Measurements from ENCODE around the gene DRAM2.
A peak's percentile ranks its signal among the peaks of the same experiment; 100 is the strongest.

DRAM2 gene

GRCh38 chr1:111139956-111140679, at the start of gene DRAM2, which contains the start of gene CEPT1:
DRAM2 (minus strand) TSS chr1:111140093; CDS start chr1:111131554, 8,539 bp downstream.
CEPT1 (plus strand) TSS chr1:111140223; CDS start chr1:111147715, 7,492 bp downstream.
- H3K36me3 ChIP-seq (ENCODE audit: control insufficient read depth, insufficient read depth, low read length) = no peaks in the 10 kb centered on the region; the same call in 1 of the 2 replicates
- TF ChIP-seq, protein P1, sequence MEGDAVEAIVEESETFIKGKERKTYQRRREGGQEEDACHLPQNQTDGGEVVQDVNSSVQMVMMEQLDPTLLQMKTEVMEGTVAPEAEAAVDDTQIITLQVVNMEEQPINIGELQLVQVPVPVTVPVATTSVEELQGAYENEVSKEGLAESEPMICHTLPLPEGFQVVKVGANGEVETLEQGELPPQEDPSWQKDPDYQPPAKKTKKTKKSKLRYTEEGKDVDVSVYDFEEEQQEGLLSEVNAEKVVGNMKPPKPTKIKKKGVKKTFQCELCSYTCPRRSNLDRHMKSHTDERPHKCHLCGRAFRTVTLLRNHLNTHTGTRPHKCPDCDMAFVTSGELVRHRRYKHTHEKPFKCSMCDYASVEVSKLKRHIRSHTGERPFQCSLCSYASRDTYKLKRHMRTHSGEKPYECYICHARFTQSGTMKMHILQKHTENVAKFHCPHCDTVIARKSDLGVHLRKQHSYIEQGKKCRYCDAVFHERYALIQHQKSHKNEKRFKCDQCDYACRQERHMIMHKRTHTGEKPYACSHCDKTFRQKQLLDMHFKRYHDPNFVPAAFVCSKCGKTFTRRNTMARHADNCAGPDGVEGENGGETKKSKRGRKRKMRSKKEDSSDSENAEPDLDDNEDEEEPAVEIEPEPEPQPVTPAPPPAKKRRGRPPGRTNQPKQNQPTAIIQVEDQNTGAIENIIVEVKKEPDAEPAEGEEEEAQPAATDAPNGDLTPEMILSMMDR (IDR thresholded peaks at IDR 0.05; ENCODE audit: insufficient read depth, low read length, poor library complexity, severe bottlenecking) = no peak
- peak within 1 kb of the TSS; percentile 100 for H3K4me3 ChIP-seq (replicated peaks; ENCODE audit: low read depth, low read length)
- H3K27me3 ChIP-seq (replicated peaks; ENCODE audit: control insufficient read depth, insufficient read depth, low read length) = no peaks in the 10 kb centered on the region
- DNase-seq (ENCODE audit: extremely low read depth, insufficient read length) = peak; percentile 96

DNA sequence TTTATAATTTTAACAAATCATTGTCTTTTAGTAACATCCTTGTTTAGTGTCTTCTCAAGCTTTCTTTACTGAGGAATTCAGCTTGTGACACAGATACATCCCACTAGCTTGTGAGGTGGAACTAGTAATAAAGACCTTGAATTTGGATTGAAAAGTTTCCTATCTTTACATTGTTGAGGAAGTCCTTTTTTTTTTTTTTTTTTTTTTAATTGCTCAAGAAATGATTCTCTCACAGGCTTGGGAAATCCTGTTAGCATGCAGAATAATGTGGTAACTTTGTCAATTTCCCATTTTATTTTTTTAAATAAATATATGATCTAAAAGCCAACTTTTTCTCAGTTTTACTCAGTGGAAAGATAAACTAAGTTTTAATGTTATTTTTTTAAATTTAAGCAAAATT, 44.8 kb upstream of the DRAM2 start:
- Histone ChIP-seq H3K4me3 (replicated peaks; ENCODE audit: low read depth, low read length) (no peak overlapping the region), H3K27me3 (replicated peaks; ENCODE audit: control insufficient read depth, insufficient read depth, low read length) (no peaks in the 10 kb centered on the region), H3K36me3 (ENCODE audit: control insufficient read depth, insufficient read depth, low read length) (peaks cover 25% of the 10 kb centered on the region)
- TF ChIP-seq, protein P1 (IDR thresholded peaks at IDR 0.05; ENCODE audit: insufficient read depth, low read length, poor library complexity, severe bottlenecking) = no peak
- no peak for DNase-seq (ENCODE audit: extremely low read depth, insufficient read length)

DNA sequence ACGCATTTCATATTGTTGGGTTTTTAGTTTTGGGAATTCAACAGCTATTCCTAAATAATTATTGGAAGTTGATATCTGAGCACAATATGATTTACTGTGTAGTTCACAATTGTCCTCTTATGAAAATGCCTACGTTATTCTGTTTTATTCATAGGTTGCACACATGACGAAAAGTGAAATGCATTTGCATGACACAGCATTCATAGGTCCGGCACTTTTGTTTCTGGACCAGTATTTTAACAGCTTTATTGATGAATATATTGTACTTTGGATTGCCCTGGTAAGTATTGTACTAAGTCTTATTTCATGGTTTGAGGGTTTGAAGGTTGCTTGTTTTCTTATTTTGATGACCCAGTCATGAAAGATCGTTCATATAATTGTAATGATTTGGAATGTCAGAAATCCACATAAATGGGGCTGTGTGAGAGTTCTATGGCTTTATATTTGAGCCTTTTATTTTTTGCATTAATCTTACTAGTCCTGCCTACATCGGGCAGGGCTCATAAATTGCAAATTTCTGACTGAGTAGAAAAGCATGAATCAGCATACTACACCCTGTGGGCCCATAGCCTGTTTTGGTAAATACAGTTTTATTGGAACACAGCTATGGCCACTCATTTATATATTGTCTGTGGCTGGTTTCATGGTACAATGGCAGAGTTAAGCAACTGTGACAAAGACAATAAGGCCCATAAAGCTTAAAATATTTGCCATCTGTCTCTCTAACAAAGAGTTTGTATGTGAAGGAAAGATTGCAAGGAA, 43.6 kb upstream of the DRAM2 start:
- Histone ChIP-seq H3K4me3 (replicated peaks; ENCODE audit: low read depth, low read length) (no peak overlapping the region), H3K36me3 (ENCODE audit: control insufficient read depth, insufficient read depth, low read length) (peaks cover 21% of the 10 kb centered on the region), H3K27me3 (replicated peaks; ENCODE audit: control insufficient read depth, insufficient read depth, low read length) (no peaks in the 10 kb centered on the region)
- TF ChIP-seq, protein P1 (IDR thresholded peaks at IDR 0.05; ENCODE audit: insufficient read depth, low read length, poor library complexity, severe bottlenecking) = no peak
- no peak for DNase-seq (ENCODE audit: extremely low read depth, insufficient read length)

GRCh38 chr1:111182052-111182451, 42.2 kb upstream of the DRAM2 start:
- Histone ChIP-seq H3K27me3 (replicated peaks; ENCODE audit: control insufficient read depth, insufficient read depth, low read length) (no peaks in the 10 kb centered on the region), H3K36me3 (ENCODE audit: control insufficient read depth, insufficient read depth, low read length) (peaks cover 11% of the 10 kb centered on the region), H3K4me3 (replicated peaks; ENCODE audit: low read depth, low read length) (no peak overlapping the region)
- TF ChIP-seq, protein P1 (IDR thresholded peaks at IDR 0.05; ENCODE audit: insufficient read depth, low read length, poor library complexity, severe bottlenecking) = no peak
- DNase-seq (ENCODE audit: extremely low read depth, insufficient read length) = no peak

DNA sequence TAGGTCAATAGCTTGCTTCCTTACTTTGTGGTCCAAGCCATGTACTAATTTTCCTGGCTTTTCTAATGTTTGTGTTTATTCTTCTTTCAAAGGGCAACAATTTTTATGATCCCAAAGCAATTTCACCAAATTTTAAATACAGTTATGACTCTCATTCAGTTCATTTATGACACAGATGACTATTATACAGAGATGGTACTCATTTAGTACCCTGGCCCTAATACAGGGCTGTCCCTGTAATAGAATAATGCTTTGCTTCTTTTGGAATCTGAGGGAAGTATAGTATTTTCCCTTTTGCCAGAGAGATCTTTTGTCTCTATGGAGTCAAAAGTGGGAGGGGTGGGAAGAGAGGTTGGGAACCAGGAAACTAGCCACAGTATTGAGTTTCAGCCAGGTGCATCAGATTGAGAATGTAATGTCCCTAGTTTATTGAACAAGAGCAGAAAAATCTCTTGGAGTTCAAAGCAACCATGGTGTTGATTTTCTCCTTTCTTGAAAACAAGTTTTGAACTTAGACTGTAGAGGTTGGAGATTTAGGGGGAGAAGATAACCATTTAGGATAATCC, 40.2 kb upstream of the DRAM2 start:
- no peak for DNase-seq (ENCODE audit: extremely low read depth, insufficient read length)
- TF ChIP-seq, protein P1 (IDR thresholded peaks at IDR 0.05; ENCODE audit: insufficient read depth, low read length, poor library complexity, severe bottlenecking) = no peak
- Histone ChIP-seq H3K27me3 (replicated peaks; ENCODE audit: control insufficient read depth, insufficient read depth, low read length) (no peaks in the 10 kb centered on the region), H3K4me3 (replicated peaks; ENCODE audit: low read depth, low read length) (no peak overlapping the region), H3K36me3 (ENCODE audit: control insufficient read depth, insufficient read depth, low read length) (peaks cover 3% of the 10 kb centered on the region)
